ENCODE measurements around the gene GTPBP1. TPM values are rescaled to one million over a fixed set of nuclear protein-coding genes. Genes with fewer than 3 reads are reported as not detected.

Gene GTPBP1
- total and polyA plus RNA-seq, 2 donors: 16.0 to 16.2 TPM

DNA sequence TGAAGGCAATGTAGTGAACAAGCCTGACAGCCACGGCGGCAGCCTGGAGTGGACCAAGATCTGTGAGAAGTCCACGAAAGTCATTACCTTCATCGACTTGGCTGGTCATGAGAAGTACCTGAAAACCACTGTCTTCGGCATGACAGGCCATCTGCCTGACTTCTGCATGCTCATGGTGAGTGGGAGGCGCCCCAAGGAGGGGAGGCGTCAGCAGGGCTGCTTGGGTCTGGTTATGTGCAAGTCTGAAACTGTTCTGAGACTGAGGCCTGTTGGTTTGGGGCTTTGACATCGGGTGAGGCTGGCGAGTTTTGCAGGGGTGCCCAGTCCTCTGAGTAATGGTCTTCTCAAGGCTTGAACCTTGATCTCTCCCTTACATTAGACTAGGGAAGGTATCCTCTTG is 11.1 kb downstream of the GTPBP1 start:
- Histone ChIP-seq H3K4me1 (ENCODE audit: control insufficient read depth in 2 of 2, insufficient read depth in 2 of 2, low read length in 2 of 2) (peaks cover 0 to 3% of the 10 kb centered on the region in 2 donors), H3K27ac (ENCODE audit: low read depth in 1 of 2, low read length in 1 of 2) (no peak overlapping the region), H3K27me3 (ENCODE audit: control insufficient read depth in 2 of 2, insufficient read depth in 1 of 2, low read length in 1 of 2) (no peaks in the 10 kb centered on the region), H3K9me3 (ENCODE audit: control insufficient read depth in 2 of 2, insufficient read depth in 1 of 2, low read length in 1 of 2) (no peaks in the 10 kb centered on the region), H3K4me3 (ENCODE audit: low read length in 2 of 2) (no peak overlapping the region), H3K36me3 (ENCODE audit: control insufficient read depth in 2 of 2, insufficient read depth in 2 of 2, low read length in 1 of 2) (peaks cover 52% of the 10 kb centered on the region in 2 donors)
- WGBS: 92% methylated on average over 9 of the region's 9 CpGs
- DNase-seq (ENCODE audit: low read depth in 6 of 9, low spot score in 9 of 9): no peak

GRCh38 chr22:38717244-38717643 is 11.5 kb downstream of the GTPBP1 start:
- H3K36me3 ChIP-seq (ENCODE audit: control insufficient read depth in 2 of 2, insufficient read depth in 2 of 2, low read length in 1 of 2): peaks cover 48 to 52% of the 10 kb centered on the region in 2 donors
- DNase-seq (ENCODE audit: low read depth in 6 of 9, low spot score in 9 of 9): no peak
- H3K9me3 ChIP-seq (ENCODE audit: control insufficient read depth in 2 of 2, insufficient read depth in 1 of 2, low read length in 1 of 2): no peaks in the 10 kb centered on the region
- no peak overlapping the region for H3K27ac ChIP-seq (ENCODE audit: low read depth in 1 of 2, low read length in 1 of 2)
- WGBS: 90% methylated on average over 6 of the region's 6 CpGs
- H3K4me3 ChIP-seq (ENCODE audit: low read length in 2 of 2): no peak overlapping the region
- H3K4me1 ChIP-seq (ENCODE audit: control insufficient read depth in 2 of 2, insufficient read depth in 2 of 2, low read length in 2 of 2): peaks cover 0 to 3% of the 10 kb centered on the region in 2 donors
- H3K27me3 ChIP-seq (ENCODE audit: control insufficient read depth in 2 of 2, insufficient read depth in 1 of 2, low read length in 1 of 2): no peaks in the 10 kb centered on the region

- WGBS: 92% methylated on average over 6 of the region's 6 CpGs
- H3K4me1 ChIP-seq (ENCODE audit: control insufficient read depth in 2 of 2, insufficient read depth in 2 of 2, low read length in 2 of 2): no peaks in the 10 kb centered on the region
- no peak for DNase-seq (ENCODE audit: low read depth in 6 of 9, low spot score in 9 of 9)
- H3K27me3 ChIP-seq (ENCODE audit: control insufficient read depth in 2 of 2, insufficient read depth in 1 of 2, low read length in 1 of 2): no peaks in the 10 kb centered on the region
- H3K36me3 ChIP-seq (ENCODE audit: control insufficient read depth in 2 of 2, insufficient read depth in 2 of 2, low read length in 1 of 2): peaks cover 48 to 59% of the 10 kb centered on the region in 2 donors
- H3K9me3 ChIP-seq (ENCODE audit: control insufficient read depth in 2 of 2, insufficient read depth in 1 of 2, low read length in 1 of 2): no peaks in the 10 kb centered on the region
- H3K27ac ChIP-seq (ENCODE audit: low read depth in 1 of 2, low read length in 1 of 2): no peak overlapping the region
- no peak overlapping the region for H3K4me3 ChIP-seq (ENCODE audit: low read length in 2 of 2)
Observed at GRCh38 chr22:38718414-38718813, 12.7 kb downstream of the GTPBP1 start.

- H3K9me3 ChIP-seq (ENCODE audit: control insufficient read depth in 2 of 2, insufficient read depth in 1 of 2, low read length in 1 of 2): no peaks in the 10 kb centered on the region
Observed at GRCh38 chr22:38719196-38719595, 13.5 kb downstream of the GTPBP1 start.

DNA sequence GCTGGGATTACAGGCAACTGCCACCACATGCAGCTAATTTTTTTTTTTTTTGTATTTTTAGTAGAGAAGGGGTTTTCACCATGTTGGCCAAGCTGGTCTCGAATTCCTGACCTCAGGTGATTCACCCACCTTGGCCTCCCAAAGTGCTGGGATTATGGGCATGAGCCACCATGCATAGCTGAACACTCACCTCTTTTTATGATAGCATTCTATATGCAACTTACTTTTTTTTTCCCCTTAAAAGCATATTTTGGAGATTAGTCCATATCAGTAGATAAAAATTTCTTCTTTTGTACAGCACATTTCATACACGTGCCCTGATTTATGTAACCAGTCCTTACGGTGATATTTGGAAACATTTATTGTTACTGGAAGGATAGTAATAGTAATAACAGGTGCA is 14.6 kb downstream of the GTPBP1 start:
- Histone ChIP-seq H3K4me1 (ENCODE audit: control insufficient read depth in 2 of 2, insufficient read depth in 2 of 2, low read length in 2 of 2) (no peaks in the 10 kb centered on the region), H3K36me3 (ENCODE audit: control insufficient read depth in 2 of 2, insufficient read depth in 2 of 2, low read length in 1 of 2) (peaks cover 56 to 72% of the 10 kb centered on the region in 2 donors), H3K27ac (ENCODE audit: low read depth in 1 of 2, low read length in 1 of 2) (no peak overlapping the region), H3K9me3 (ENCODE audit: control insufficient read depth in 2 of 2, insufficient read depth in 1 of 2, low read length in 1 of 2) (no peaks in the 10 kb centered on the region), H3K4me3 (ENCODE audit: low read length in 2 of 2) (no peak overlapping the region), H3K27me3 (ENCODE audit: control insufficient read depth in 2 of 2, insufficient read depth in 1 of 2, low read length in 1 of 2) (no peaks in the 10 kb centered on the region)
- 98% methylated on average over 3 of the region's 3 CpGs for WGBS
- no peak for DNase-seq (ENCODE audit: low read depth in 6 of 9, low spot score in 9 of 9)

More at GRCh38 chr22:38719196-38719595, 13.5 kb downstream of the GTPBP1 start:
- Histone ChIP-seq H3K36me3 (ENCODE audit: control insufficient read depth in 2 of 2, insufficient read depth in 2 of 2, low read length in 1 of 2) (peaks cover 55 to 67% of the 10 kb centered on the region in 2 donors), H3K4me1 (ENCODE audit: control insufficient read depth in 2 of 2, insufficient read depth in 2 of 2, low read length in 2 of 2) (no peaks in the 10 kb centered on the region), H3K27ac (ENCODE audit: low read depth in 1 of 2, low read length in 1 of 2) (no peak overlapping the region), H3K27me3 (ENCODE audit: control insufficient read depth in 2 of 2, insufficient read depth in 1 of 2, low read length in 1 of 2) (no peaks in the 10 kb centered on the region), H3K4me3 (ENCODE audit: low read length in 2 of 2) (no peak overlapping the region)
- WGBS: 98% methylated on average over 6 of the region's 6 CpGs
- DNase-seq (ENCODE audit: low read depth in 6 of 9, low spot score in 9 of 9): no peak

- no peak for DNase-seq (ENCODE audit: low read depth in 6 of 9, low spot score in 9 of 9)
- no peaks in the 10 kb centered on the region for H3K9me3 ChIP-seq (ENCODE audit: control insufficient read depth in 2 of 2, insufficient read depth in 1 of 2, low read length in 1 of 2)
- no peak overlapping the region for H3K4me3 ChIP-seq (ENCODE audit: low read length in 2 of 2)
- H3K27ac ChIP-seq (ENCODE audit: low read depth in 1 of 2, low read length in 1 of 2): no peak overlapping the region
- WGBS: 97% methylated on average over 7 of the region's 7 CpGs
- H3K4me1 ChIP-seq (ENCODE audit: control insufficient read depth in 2 of 2, insufficient read depth in 2 of 2, low read length in 2 of 2): no peaks in the 10 kb centered on the region
- peaks cover 56 to 72% of the 10 kb centered on the region in 2 donors for H3K36me3 ChIP-seq (ENCODE audit: control insufficient read depth in 2 of 2, insufficient read depth in 2 of 2, low read length in 1 of 2)
- no peaks in the 10 kb centered on the region for H3K27me3 ChIP-seq (ENCODE audit: control insufficient read depth in 2 of 2, insufficient read depth in 1 of 2, low read length in 1 of 2)
Observed at GRCh38 chr22:38721551-38721950, 15.8 kb downstream of the GTPBP1 start.

DNA sequence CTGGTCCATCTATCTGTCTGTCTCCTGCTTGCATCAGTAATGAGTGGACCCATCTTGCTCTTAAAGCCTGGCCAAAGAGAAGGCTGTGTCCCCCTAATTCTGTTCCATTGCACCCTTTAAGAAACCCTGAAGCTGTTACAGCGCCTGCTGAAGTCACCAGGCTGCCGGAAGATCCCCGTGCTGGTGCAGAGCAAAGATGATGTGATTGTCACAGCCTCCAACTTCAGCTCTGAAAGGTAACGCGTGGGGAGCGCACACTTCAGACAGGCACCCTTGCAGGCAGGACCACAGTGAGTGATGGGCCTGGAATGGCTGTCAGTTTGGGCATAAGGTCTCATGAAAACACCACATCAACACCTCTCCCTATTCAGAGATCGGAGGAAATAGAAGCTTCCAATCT is 18.4 kb downstream of the GTPBP1 start:
- no peaks in the 10 kb centered on the region for H3K27me3 ChIP-seq (ENCODE audit: control insufficient read depth in 2 of 2, insufficient read depth in 1 of 2, low read length in 1 of 2)

GRCh38 chr22:38724926-38725571 is 19.3 kb downstream of the GTPBP1 start:
- Histone ChIP-seq H3K9me3 (ENCODE audit: control insufficient read depth in 2 of 2, insufficient read depth in 1 of 2, low read length in 1 of 2) (no peaks in the 10 kb centered on the region), H3K27me3 (ENCODE audit: control insufficient read depth in 2 of 2, insufficient read depth in 1 of 2, low read length in 1 of 2) (no peaks in the 10 kb centered on the region), H3K4me1 (ENCODE audit: control insufficient read depth in 2 of 2, insufficient read depth in 2 of 2, low read length in 2 of 2) (no peaks in the 10 kb centered on the region), H3K27ac (ENCODE audit: low read depth in 1 of 2, low read length in 1 of 2) (no peak overlapping the region), H3K4me3 (ENCODE audit: low read length in 2 of 2) (no peak overlapping the region), H3K36me3 (ENCODE audit: control insufficient read depth in 2 of 2, insufficient read depth in 2 of 2, low read length in 1 of 2) (peaks cover 73 to 87% of the 10 kb centered on the region in 2 donors)
- WGBS: 94% methylated on average over 3 of the region's 3 CpGs
- peak in 2 of 9 donors; percentile 41 to 51 for DNase-seq (ENCODE audit: low read depth in 6 of 9, low spot score in 9 of 9)

More for the DNA sequence above, 18.4 kb downstream of the GTPBP1 start:
- DNase-seq (ENCODE audit: low read depth in 6 of 9, low spot score in 9 of 9): no peak
- 98% methylated on average over 7 of the region's 7 CpGs for WGBS
- H3K27ac ChIP-seq (ENCODE audit: low read depth in 1 of 2, low read length in 1 of 2): no peak overlapping the region
- H3K9me3 ChIP-seq (ENCODE audit: control insufficient read depth in 2 of 2, insufficient read depth in 1 of 2, low read length in 1 of 2): no peaks in the 10 kb centered on the region
- peaks cover 64 to 79% of the 10 kb centered on the region in 2 donors for H3K36me3 ChIP-seq (ENCODE audit: control insufficient read depth in 2 of 2, insufficient read depth in 2 of 2, low read length in 1 of 2)
- no peak overlapping the region for H3K4me3 ChIP-seq (ENCODE audit: low read length in 2 of 2)
- no peaks in the 10 kb centered on the region for H3K4me1 ChIP-seq (ENCODE audit: control insufficient read depth in 2 of 2, insufficient read depth in 2 of 2, low read length in 2 of 2)

DNA sequence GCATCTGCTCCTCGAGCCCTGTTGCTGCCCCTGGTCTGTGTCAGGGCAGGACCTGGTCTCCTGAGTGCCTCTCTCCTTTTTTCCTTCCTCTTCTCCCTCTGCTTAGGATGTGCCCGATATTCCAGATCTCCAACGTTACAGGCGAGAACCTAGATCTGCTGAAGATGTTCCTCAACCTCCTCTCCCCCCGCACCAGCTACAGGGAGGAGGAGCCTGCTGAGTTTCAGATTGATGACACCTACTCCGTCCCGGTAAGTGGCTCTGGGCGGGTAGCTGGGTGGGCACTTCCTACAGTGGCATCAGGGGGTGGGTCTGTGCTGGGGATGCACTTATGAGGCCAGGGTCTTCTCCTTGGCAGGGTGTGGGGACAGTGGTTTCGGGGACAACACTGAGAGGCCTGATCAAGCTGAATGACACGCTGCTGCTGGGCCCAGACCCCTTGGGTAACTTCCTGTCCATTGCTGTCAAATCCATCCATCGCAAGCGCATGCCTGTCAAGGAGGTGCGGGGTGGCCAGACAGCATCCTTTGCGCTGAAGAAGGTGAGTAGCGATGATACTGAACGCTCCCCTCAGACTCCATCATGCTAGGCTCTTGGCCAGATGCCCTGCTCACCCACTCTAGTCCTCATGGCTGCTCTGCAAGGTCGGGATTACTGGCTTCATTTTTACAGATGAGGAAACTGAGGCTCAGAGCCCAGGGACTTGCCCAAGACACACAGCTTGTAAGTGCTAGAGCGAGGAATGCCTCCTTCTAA is 20.3 kb downstream of the GTPBP1 start:
- no peak for DNase-seq (ENCODE audit: low read depth in 6 of 9, low spot score in 9 of 9)
- Histone ChIP-seq H3K4me1 (ENCODE audit: control insufficient read depth in 2 of 2, insufficient read depth in 2 of 2, low read length in 2 of 2) (no peaks in the 10 kb centered on the region), H3K27me3 (ENCODE audit: control insufficient read depth in 2 of 2, insufficient read depth in 1 of 2, low read length in 1 of 2) (no peaks in the 10 kb centered on the region), H3K36me3 (ENCODE audit: control insufficient read depth in 2 of 2, insufficient read depth in 2 of 2, low read length in 1 of 2) (peaks cover 83 to 98% of the 10 kb centered on the region in 2 donors), H3K9me3 (ENCODE audit: control insufficient read depth in 2 of 2, insufficient read depth in 1 of 2, low read length in 1 of 2) (no peaks in the 10 kb centered on the region), H3K4me3 (ENCODE audit: low read length in 2 of 2) (no peak overlapping the region), H3K27ac (ENCODE audit: low read depth in 1 of 2, low read length in 1 of 2) (no peak overlapping the region)
- WGBS: 97% methylated on average over 18 of the region's 18 CpGs
